ENCODE results near the gene SMIM10L2A. TPM values are rescaled to one million over a fixed set of nuclear protein-coding genes. Genes with fewer than 3 reads are reported as not detected.
"Not testable (repeated sequence)": the region's sequence is repeated elsewhere in the genome, so short reads cannot be mapped to it uniquely, and the experiment has no call there.

The SMIM10L2A gene
- total RNA-seq, 2 experiments from 2014 or later: 0.38 to 0.82 TPM

DNA sequence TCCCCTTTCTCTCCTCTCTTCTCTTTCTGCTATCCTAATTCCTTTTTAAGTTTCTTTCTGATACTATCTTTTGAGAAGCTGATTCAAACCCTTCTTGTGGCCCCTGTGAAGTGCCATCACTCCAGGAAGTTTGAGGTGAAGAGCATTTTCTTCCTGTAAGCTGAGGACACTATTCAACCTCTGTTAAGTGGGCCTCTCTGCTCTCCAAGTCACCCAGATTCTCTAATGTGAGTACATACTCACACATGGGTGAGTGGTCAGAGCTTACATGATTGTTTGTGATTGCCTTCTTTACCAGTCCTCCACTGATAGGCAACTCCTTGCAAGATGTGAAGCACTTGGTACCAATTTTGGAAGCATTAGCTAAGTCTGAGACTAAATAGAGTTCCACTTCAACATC is 18.4 kb upstream of the SMIM10L2A start:
- no peak for DNase-seq
- no peaks in the 10 kb centered on the region for H3K36me3 Mint-ChIP-seq
- no peak overlapping the region for H3K4me3 Mint-ChIP-seq
- H3K4me1 Mint-ChIP-seq: peaks cover 19% of the 10 kb centered on the region
- no peaks in the 10 kb centered on the region for H3K9me3 Mint-ChIP-seq (ENCODE audit: low read depth)
- CTCF ChIA-PET: interaction anchor here (0.8 to 1.7 kb wide), 3 partner anchors 9 to 19 kb away, joined by 3 to 4 read pairs (median 3); partner anchors contain the start of gene SMIM10L2A
- ATAC-seq: peak; percentile 70
- H3K27ac Mint-ChIP-seq: peak overlapping the region; percentile 61
- no peaks in the 10 kb centered on the region for H3K27me3 Mint-ChIP-seq

DNA sequence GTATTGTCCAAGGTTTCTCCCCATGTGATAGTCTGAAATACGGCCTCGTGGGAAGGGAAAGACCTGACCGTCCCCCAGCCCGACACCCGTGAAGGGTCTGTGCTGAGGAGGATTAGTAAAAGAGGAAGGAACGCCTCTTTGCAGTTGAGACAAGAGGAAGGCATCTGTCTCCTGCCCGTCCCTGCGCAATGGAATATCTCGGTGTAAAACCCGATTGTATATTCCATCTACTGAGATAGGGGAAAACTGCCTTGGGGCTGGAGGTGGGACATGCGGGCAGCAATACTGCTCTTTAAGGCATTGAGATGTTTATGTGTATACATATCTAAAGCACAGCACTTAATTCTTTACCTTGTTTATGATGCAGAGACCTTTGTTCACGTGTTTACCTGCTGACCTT is 15.3 kb upstream of the SMIM10L2A start:
- H3K27me3 Mint-ChIP-seq; DNase-seq; H3K4me3 Mint-ChIP-seq; H3K36me3 Mint-ChIP-seq; H3K27ac Mint-ChIP-seq; ATAC-seq; CTCF ChIA-PET; H3K9me3 Mint-ChIP-seq (ENCODE audit: low read depth): not testable (repeated sequence)
- peaks cover 26% of the 10 kb centered on the region for H3K4me1 Mint-ChIP-seq

GRCh38 chrX:135408794-135409193 is 12.9 kb upstream of the SMIM10L2A start:
- Mint-ChIP-seq H3K4me1 (peaks cover 10% of the 10 kb centered on the region), H3K9me3 (ENCODE audit: low read depth) (no peaks in the 10 kb centered on the region), H3K4me3 (no peak overlapping the region), H3K27me3 (no peaks in the 10 kb centered on the region), H3K27ac (no peak overlapping the region), H3K36me3 (no peaks in the 10 kb centered on the region)
- no peak for DNase-seq
- ATAC-seq: peak; percentile 60
- CTCF ChIA-PET: interaction anchor here (0.9 kb wide), 1 partner anchor 17 kb away, joined by 3 read pairs; no protein-coding TSS in a partner anchor

DNA sequence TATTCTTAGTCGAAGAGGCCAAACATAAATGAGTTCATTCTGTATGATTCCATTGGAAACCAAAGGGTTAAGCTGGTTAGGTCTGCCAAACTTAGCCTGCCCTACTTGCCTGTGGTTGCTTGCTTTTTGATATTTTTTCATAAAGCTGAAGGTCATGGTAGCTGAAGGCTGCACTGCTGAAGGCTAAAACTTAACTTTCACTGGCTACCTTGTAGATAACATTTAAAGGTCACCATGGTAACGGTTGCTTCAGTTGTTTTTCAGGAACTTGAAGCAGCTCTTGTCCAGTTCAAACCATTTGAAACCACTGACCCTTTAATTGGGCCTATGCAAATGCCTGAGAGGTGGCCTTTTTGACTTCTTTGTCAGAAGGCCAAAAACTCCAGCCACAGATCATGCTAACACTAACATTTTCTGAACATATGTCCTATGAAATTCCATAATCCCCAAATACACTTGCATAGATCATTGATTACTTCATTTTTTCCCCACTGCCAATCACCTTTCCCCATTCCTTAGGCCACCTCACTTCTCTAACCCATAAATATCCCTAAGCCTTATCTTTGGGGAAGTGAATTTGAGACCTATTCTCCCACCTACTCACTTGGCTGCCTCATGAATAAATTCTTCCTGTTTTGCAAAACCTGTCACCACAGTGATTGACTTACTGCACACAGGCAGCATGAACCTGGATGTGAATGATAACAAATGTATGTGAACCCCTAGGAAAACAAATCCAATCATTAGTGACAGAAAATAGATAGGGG is 10.7 kb upstream of the SMIM10L2A start:
- Mint-ChIP-seq H3K4me3 (no peak overlapping the region), H3K27ac (no peak overlapping the region), H3K27me3 (no peaks in the 10 kb centered on the region), H3K9me3 (ENCODE audit: low read depth) (no peaks in the 10 kb centered on the region), H3K36me3 (no peaks in the 10 kb centered on the region), H3K4me1 (peaks cover 8% of the 10 kb centered on the region)
- CTCF ChIA-PET: interaction anchor here (1.6 kb wide), 1 partner anchor 13 kb away, joined by 5 read pairs; no protein-coding TSS in a partner anchor
- no peak for DNase-seq
- ATAC-seq: no peak

GRCh38 chrX:135411893-135412292 is 9.9 kb upstream of the SMIM10L2A start:
- Mint-ChIP-seq H3K27me3 (no peaks in the 10 kb centered on the region), H3K4me1 (peaks cover 8% of the 10 kb centered on the region), H3K27ac (no peak overlapping the region), H3K9me3 (ENCODE audit: low read depth) (no peaks in the 10 kb centered on the region), H3K36me3 (no peaks in the 10 kb centered on the region), H3K4me3 (no peak overlapping the region)
- no peak for DNase-seq
- no peak for ATAC-seq
- CTCF ChIA-PET: interaction anchor here (1.6 kb wide), 1 partner anchor 12 kb away, joined by 5 read pairs; no protein-coding TSS in a partner anchor

- Mint-ChIP-seq H3K4me3 (no peak overlapping the region), H3K36me3 (no peaks in the 10 kb centered on the region)
Observed at GRCh38 chrX:135416546-135416945, 5.2 kb upstream of the SMIM10L2A start.

DNA sequence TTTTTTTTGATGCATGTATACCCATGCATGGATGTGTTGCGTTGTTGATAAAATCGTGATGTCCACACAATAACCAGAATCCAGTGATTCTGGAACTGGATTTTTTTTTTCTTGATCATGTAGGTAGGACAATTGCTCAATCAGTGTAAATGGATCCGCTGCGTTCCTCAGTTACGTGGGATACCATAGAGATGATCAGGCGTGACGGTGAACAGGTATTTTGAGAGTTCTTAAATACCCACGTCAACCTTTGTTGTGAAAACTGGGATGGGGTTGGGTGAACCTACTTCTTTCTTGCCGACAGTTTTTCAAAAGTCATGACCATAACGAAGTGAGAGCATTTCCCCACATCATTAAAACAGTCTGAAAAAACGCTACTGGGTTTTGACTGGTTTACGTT is 913 bp upstream of the SMIM10L2A start:
- no peaks in the 10 kb centered on the region for H3K36me3 Mint-ChIP-seq
- CTCF ChIA-PET: no interaction called here
- peaks cover 6% of the 10 kb centered on the region for H3K27me3 Mint-ChIP-seq
- H3K9me3 Mint-ChIP-seq (ENCODE audit: low read depth): no peaks in the 10 kb centered on the region
- DNase-seq (no peak), ATAC-seq (no peak)
- H3K27ac Mint-ChIP-seq: no peak overlapping the region
- H3K4me3 Mint-ChIP-seq: peak overlapping the region; percentile 70
- peaks cover 4% of the 10 kb centered on the region for H3K4me1 Mint-ChIP-seq

More at GRCh38 chrX:135416546-135416945, 5.2 kb upstream of the SMIM10L2A start:
- Mint-ChIP-seq H3K27ac (no peak overlapping the region), H3K27me3 (peaks cover 4% of the 10 kb centered on the region), H3K4me1 (peaks cover 4% of the 10 kb centered on the region), H3K9me3 (ENCODE audit: low read depth) (no peaks in the 10 kb centered on the region)
- no peak for DNase-seq
- no peak for ATAC-seq
- CTCF ChIA-PET: no interaction called here

DNA sequence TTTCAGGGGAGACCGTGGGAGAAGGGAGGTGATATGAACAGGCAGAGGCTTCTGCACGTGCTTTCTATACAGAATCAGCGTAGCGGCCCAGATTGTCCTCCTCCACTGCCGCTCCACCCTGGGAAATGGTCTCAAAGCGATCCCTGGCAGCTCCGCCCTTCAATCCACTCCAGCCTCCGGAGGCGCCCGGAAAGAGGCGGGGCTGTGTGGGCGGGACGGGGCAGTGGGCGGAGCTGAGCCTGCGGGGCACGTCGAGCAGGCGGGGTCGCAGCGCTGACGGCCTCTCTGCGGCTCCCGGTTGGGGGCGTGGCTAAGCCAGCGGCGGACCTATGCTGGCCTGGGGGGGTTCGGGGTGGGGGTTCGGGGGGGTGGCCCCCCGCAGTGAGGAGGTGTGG is 210 bp upstream of the SMIM10L2A start:
- peaks cover 4% of the 10 kb centered on the region for H3K4me1 Mint-ChIP-seq
- CTCF ChIA-PET: interaction anchor here (1.5 kb wide), 1 partner anchor 19 kb away, joined by 3 read pairs; no protein-coding TSS in a partner anchor
- H3K27ac Mint-ChIP-seq: no peak overlapping the region
- peak overlapping the region; percentile 70 for H3K4me3 Mint-ChIP-seq
- H3K36me3 Mint-ChIP-seq: no peaks in the 10 kb centered on the region
- H3K27me3 Mint-ChIP-seq: peaks cover 6% of the 10 kb centered on the region
- ATAC-seq (peak; percentile 92), DNase-seq (peak; percentile 90)
- no peaks in the 10 kb centered on the region for H3K9me3 Mint-ChIP-seq (ENCODE audit: low read depth)

- H3K27ac Mint-ChIP-seq, ATAC-seq: not testable (repeated sequence)
Observed at GRCh38 chrX:135422810-135423168, 1.0 kb downstream of the SMIM10L2A start.

GRCh38 chrX:135423173-135423864 is 1.6 kb downstream of the SMIM10L2A start:
- not testable (repeated sequence) for H3K4me1 Mint-ChIP-seq; H3K4me3 Mint-ChIP-seq; H3K9me3 Mint-ChIP-seq (ENCODE audit: low read depth); H3K36me3 Mint-ChIP-seq; H3K27ac Mint-ChIP-seq; H3K27me3 Mint-ChIP-seq; ATAC-seq; DNase-seq
- CTCF ChIA-PET: interaction anchor here (0.9 kb wide), 1 partner anchor 12 kb away, joined by 5 read pairs; no protein-coding TSS in a partner anchor

More at GRCh38 chrX:135422810-135423168, 1.0 kb downstream of the SMIM10L2A start:
- H3K9me3 Mint-ChIP-seq (ENCODE audit: low read depth); H3K36me3 Mint-ChIP-seq; H3K27me3 Mint-ChIP-seq; DNase-seq; H3K4me1 Mint-ChIP-seq; H3K4me3 Mint-ChIP-seq: not testable (repeated sequence)
- CTCF ChIA-PET: interaction anchor here (1.5 kb wide), 1 partner anchor 20 kb away, joined by 3 read pairs; no protein-coding TSS in a partner anchor

DNA sequence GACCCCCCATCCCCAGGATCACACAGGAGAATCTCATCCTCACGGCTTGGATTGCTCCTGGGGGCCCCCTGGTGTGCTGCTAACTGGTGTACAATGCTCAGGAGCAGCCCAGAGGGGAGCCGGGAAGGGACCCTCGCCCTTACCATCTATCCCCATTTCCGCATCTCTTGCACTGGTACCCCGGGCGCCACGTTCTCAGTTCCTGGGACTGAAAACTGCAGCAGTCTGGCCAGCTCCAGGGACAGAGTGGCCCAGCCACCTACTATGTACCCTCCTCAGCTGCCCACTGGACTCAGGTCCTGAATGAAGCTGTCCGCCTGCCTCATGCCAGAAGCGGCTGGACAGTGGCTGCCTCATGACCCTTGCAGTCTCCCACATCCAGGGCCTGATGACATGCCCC is 2.7 kb downstream of the SMIM10L2A start:
- Mint-ChIP-seq H3K4me3 (no peak overlapping the region), H3K27me3 (peaks cover 15% of the 10 kb centered on the region), H3K9me3 (ENCODE audit: low read depth) (no peaks in the 10 kb centered on the region), H3K36me3 (peaks cover 1% of the 10 kb centered on the region), H3K27ac (no peak overlapping the region), H3K4me1 (peaks cover 4% of the 10 kb centered on the region)
- DNase-seq (no peak), ATAC-seq (no peak)
- CTCF ChIA-PET: interaction anchor here (0.9 kb wide), 1 partner anchor 13 kb away, joined by 5 read pairs; no protein-coding TSS in a partner anchor

DNA sequence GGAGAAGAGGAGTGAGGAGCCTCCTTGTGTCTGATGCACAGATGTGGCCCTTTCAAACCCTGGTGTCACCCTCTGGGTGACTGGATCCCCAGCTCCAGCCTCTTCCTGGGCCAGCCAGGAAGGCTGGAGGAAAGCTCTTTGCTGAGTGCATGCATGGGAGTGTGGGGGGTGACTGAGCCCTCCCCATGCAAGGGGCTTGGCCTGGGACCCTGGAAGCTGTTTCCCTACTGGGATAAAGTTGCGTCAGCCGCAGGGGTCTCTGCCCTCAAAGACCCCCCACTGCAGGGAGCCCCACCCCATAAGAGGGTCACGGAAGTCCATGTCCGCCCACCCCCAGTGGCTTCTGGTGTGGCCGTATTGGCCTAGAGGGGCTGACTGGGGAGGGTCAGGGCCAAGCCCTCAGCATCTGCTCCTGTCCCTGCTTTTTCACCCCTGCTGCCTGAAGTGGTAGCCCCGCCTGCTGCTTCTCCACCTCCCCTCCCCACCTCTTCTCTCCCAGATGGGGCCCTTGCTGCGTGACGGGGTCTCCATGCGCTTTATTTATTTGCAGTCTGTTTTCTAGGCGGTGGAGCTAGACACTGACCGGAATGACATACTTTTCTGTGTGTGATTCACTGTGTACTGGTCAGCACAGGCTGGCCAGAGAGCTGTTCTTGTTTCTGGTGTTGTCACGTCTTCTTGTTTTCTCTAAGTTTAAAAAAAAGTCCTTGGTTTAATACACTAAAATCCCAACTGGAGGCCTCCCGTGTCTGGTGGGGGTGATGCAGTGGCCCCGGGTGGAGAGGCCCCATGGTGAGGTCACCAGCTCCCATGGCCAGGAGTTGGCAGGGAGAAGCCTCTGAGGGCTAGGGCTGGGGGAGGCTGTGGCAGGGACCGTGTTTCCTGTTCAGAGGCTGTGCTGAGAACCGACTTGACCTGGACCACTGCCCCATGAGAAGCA is 3.6 kb downstream of the SMIM10L2A start:
- ATAC-seq (no peak), DNase-seq (no peak)
- peaks cover 17% of the 10 kb centered on the region for H3K27me3 Mint-ChIP-seq
- peaks cover 3% of the 10 kb centered on the region for H3K9me3 Mint-ChIP-seq (ENCODE audit: low read depth)
- CTCF ChIA-PET: no interaction called here
- peaks cover 1% of the 10 kb centered on the region for H3K36me3 Mint-ChIP-seq
- no peak overlapping the region for H3K4me3 Mint-ChIP-seq
- no peak overlapping the region for H3K27ac Mint-ChIP-seq
- peaks cover 4% of the 10 kb centered on the region for H3K4me1 Mint-ChIP-seq

DNA sequence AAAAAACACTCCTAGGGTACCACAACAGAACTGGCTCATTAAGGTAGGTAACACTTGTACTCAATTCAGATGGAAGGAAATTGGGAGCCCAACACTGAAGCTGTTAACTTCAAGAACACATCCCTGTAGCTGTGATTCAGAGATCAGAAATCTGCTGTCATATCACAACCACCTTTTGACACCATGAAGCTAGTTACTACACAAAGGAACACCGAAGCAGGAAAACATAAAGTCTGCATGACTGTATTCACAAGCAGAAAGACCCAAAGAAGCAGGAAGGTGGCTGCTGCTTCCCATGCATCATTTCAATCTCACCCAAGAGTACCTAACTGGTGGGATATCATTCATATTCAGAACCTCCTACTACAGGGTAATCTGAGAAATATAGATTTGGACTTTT is 7.7 kb downstream of the SMIM10L2A start:
- peaks cover 9% of the 10 kb centered on the region for H3K9me3 Mint-ChIP-seq (ENCODE audit: low read depth)
- H3K27me3 Mint-ChIP-seq: peaks cover 16% of the 10 kb centered on the region
- H3K4me3 Mint-ChIP-seq: no peak overlapping the region
- CTCF ChIA-PET: no interaction called here
- peaks cover 1% of the 10 kb centered on the region for H3K36me3 Mint-ChIP-seq
- H3K4me1 Mint-ChIP-seq: peaks cover 13% of the 10 kb centered on the region
- no peak overlapping the region for H3K27ac Mint-ChIP-seq
- DNase-seq: no peak
- no peak for ATAC-seq

Measured in activated CD8-positive, alpha-beta memory T cell treated with anti-CD3 and anti-CD28 coated beads, Interleukin-2, amount 10 ng/mL, durations not matched to agents 7 days and 5 days (primary cell).